Measurements from ENCODE around the gene TSPAN5.

DNA sequence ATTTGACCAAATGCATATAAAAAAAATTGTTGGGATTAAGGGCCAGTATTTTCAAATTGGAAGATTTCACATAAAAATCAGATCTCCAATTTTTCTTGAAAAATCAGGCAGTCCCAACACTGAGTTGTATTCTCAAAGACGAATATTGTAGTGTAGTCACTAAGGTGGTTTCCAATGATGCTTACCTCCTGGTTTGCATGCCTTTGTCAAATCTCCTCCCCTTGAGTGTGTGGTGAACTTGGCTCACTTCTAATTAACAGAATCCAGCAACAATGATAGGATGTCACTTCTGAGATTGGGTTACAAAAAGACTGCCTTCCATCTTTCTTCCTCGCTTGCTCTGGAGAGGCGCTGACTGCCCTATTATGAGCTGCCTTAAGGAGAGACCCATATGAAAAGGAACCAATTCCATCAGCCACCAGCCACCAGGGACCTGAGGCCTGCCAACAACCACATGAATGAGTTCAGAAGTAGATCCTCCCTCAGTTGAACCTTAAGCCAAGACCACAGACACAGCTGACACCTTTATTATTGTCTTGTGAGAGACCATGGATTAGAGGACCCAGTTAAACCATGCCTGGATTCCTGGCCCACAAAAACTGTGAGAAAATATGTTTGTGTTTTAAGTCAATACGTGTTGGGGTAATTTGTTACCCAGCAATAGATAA lies 31.2 kb upstream of the TSPAN5 start:
- no peak for TF ChIP-seq CTCF (conservative IDR thresholded peaks at IDR 0.05; ENCODE audit: low read depth, low read length)
- no peak for TF ChIP-seq CEBPB (IDR thresholded peaks at IDR 0.05; ENCODE audit: low read depth, low read length)
- TF ChIP-seq NFE2L2 (IDR thresholded peaks at IDR 0.05; ENCODE audit: low read depth, low read length) = no peak
- no peak for TF ChIP-seq MAFK (IDR thresholded peaks at IDR 0.05; ENCODE audit: low read depth, low read length)

All from IMR-90 (cell line).